Mesothelial cell of epicardium (in vitro differentiated cells): ENCODE results near the gene SLC30A1. TPM values are rescaled to one million over a fixed set of nuclear protein-coding genes. Genes with fewer than 3 reads are reported as not detected.
"Not testable (repeated sequence)": the region's sequence is repeated elsewhere in the genome, so short reads cannot be mapped to it uniquely, and the experiment has no call there.

Experiments used
- DNase-seq, 2 experiments: peaks; one replicate each; pipeline ENCODE4 v3.0.0; 2021; ENCODE audit warnings: low spot score in 2 of 2; ENCODE audit not compliant: unreplicated experiment in 2 of 2
- H3K27ac Mint-ChIP-seq: 2 replicates; pipeline ENCODE4 v1.8.0; 2021; ENCODE audit warnings: mixed read lengths
- H3K27me3 Mint-ChIP-seq: 2 replicates; pipeline ENCODE4 v1.8.0; 2021; ENCODE audit warnings: low read depth, mixed read lengths
- H3K36me3 Mint-ChIP-seq: 2 replicates; pipeline ENCODE4 v1.8.0; 2021; ENCODE audit warnings: mixed read lengths
- H3K4me1 Mint-ChIP-seq: 2 replicates; pipeline ENCODE4 v1.8.0; 2021; ENCODE audit warnings: mixed read lengths
- H3K4me3 Mint-ChIP-seq: 2 replicates; pipeline ENCODE4 v1.8.0; 2021; ENCODE audit warnings: mild to moderate bottlenecking, moderate library complexity, mixed read lengths
- H3K9me3 Mint-ChIP-seq: 2 replicates; pipeline ENCODE4 v1.8.0; 2021; ENCODE audit warnings: mixed read lengths
- total RNA-seq: library from RNA; stranded (reverse); gene quantifications from 3 replicates; pipeline ENCODE4 v1.2.1, GENCODE V29; 2021
- TF ChIP-seq, protein P1 (sequence below): fragments of 200-600 bp; sonication (generic); IDR thresholded peaks from one replicate; pipeline ENCODE4 v1.5.0; 2021; ENCODE audit warnings: antibody characterized with exemption; ENCODE audit not compliant: unreplicated experiment

The SLC30A1 gene, protein sequence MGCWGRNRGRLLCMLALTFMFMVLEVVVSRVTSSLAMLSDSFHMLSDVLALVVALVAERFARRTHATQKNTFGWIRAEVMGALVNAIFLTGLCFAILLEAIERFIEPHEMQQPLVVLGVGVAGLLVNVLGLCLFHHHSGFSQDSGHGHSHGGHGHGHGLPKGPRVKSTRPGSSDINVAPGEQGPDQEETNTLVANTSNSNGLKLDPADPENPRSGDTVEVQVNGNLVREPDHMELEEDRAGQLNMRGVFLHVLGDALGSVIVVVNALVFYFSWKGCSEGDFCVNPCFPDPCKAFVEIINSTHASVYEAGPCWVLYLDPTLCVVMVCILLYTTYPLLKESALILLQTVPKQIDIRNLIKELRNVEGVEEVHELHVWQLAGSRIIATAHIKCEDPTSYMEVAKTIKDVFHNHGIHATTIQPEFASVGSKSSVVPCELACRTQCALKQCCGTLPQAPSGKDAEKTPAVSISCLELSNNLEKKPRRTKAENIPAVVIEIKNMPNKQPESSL
- total RNA-seq: 11.0 to 11.7 TPM (median 11.1 TPM) in 3 replicates

DNA sequence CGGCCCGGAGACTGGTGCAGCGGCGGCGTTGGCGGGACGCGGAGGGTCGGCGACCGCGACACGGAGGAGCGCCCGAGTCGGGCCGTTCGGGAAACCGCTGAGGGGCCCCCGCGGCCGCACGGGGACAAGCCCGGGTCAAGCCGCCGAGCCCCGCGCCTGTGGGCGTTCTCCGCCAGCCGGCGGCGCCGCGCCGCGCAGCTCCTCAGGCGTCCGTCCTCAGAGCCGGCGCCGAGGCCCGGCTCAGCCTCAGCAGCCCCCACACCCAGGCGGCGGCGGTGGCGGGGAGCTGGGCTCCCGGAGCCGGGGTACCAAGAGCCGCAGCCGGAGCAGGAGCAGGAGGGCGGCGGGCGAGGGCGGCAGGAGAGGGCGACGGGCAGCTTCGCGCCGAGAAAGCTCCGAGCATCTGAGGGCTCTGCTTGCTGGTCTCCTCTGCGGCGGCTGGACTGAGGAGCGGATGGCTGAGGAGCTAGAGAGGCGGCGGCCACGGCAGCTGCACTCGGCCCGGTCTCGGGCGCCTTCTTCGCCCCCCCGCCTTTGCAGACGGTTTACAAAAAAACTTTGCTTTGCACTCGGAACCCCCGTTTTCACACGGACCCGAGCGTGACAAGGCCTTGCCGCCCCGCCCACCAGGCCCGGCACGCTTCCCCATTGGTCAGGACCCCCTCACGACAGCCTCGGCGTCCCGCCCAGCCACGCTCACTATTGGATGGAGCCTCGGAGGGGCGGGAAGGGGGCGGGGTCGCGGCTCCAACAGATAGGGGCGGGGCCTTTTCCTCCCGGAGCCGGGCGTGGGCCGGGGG lies at the start of gene SLC30A1:
SLC30A1 (minus strand) TSS at position 522 of the 800 bp plus-strand sequence. CDS start 549 bp downstream, outside the sequence.
- Mint-ChIP-seq H3K27ac (peak within 1 kb of the TSS; percentile 90), H3K4me3 (peak within 1 kb of the TSS; percentile 96), H3K36me3 (peaks cover 2% of the 10 kb centered on the region), H3K9me3 (no peaks in the 10 kb centered on the region), H3K27me3 (no peaks in the 10 kb centered on the region), H3K4me1 (peaks cover 41% of the 10 kb centered on the region)
- peak; percentile 98 to 99 for DNase-seq
- TF ChIP-seq, protein P1, sequence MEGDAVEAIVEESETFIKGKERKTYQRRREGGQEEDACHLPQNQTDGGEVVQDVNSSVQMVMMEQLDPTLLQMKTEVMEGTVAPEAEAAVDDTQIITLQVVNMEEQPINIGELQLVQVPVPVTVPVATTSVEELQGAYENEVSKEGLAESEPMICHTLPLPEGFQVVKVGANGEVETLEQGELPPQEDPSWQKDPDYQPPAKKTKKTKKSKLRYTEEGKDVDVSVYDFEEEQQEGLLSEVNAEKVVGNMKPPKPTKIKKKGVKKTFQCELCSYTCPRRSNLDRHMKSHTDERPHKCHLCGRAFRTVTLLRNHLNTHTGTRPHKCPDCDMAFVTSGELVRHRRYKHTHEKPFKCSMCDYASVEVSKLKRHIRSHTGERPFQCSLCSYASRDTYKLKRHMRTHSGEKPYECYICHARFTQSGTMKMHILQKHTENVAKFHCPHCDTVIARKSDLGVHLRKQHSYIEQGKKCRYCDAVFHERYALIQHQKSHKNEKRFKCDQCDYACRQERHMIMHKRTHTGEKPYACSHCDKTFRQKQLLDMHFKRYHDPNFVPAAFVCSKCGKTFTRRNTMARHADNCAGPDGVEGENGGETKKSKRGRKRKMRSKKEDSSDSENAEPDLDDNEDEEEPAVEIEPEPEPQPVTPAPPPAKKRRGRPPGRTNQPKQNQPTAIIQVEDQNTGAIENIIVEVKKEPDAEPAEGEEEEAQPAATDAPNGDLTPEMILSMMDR: no peak

DNA sequence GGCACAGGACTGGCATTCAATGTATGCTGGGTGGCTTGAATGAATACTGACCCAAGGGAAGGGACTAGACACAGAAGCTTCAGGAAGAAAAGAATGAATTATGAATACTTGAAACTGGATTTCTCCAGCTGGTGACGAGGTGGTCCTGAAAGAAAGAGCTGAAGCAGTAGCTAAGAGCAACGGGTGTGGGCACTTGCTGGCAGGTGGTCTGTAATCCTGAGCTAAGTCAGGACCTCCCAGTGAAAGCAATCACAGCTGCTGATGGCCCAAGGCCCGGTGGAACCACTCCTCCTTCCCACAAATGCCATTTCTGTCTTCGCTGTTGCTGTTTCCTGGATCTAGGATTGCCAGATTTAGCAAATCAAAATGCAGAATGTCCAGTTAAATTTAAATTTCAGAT lies 49.5 kb upstream of the SLC30A1 start:
- Mint-ChIP-seq H3K4me3 (no peak overlapping the region), H3K27me3 (peaks cover 5% of the 10 kb centered on the region), H3K9me3 (no peaks in the 10 kb centered on the region), H3K36me3 (no peaks in the 10 kb centered on the region), H3K27ac (no peak overlapping the region), H3K4me1 (peaks cover 19% of the 10 kb centered on the region)
- TF ChIP-seq, protein P1: no peak
- DNase-seq: no peak

DNA sequence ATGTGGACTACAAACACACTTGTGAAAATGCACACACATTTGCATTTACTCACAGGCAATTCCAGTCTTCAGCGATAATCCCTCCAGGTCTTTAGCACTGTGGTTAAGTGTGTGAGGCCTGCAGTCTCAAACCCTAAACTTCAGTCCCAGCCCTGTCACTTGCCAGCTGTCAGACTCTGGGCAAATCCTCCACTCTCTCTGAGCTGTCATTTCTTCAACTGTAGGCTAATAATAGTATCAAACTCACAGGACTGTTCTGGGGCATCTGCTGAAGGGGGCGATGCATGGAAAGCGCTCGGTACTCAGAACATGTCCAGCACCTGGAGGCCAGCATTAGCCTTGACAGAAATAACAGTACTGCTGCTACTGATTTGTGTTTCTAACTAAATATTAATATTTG lies 48.3 kb upstream of the SLC30A1 start:
- no peaks in the 10 kb centered on the region for H3K9me3 Mint-ChIP-seq
- peaks cover 5% of the 10 kb centered on the region for H3K27me3 Mint-ChIP-seq
- TF ChIP-seq, protein P1: no peak
- H3K4me1 Mint-ChIP-seq: peaks cover 15% of the 10 kb centered on the region
- DNase-seq: no peak
- no peaks in the 10 kb centered on the region for H3K36me3 Mint-ChIP-seq
- no peak overlapping the region for H3K4me3 Mint-ChIP-seq
- no peak overlapping the region for H3K27ac Mint-ChIP-seq

DNA sequence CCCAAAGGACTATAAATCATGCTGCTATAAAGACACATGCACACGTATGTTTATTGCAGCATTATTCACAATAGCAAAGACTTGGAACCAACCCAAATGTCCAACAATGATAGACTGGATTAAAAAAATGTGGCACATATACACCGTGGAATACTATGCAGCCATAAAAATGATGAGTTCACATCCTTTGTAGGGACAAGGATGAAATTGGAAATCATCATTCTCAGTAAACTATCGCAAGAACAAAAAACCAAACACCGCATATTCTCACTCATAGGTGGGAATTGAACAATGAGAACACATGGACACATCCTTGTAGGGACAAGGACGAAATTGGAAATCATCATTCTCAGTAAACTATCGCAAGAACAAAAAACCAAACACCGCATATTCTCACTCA lies 46.9 kb upstream of the SLC30A1 start:
- H3K4me3 Mint-ChIP-seq, H3K36me3 Mint-ChIP-seq, H3K4me1 Mint-ChIP-seq, H3K27ac Mint-ChIP-seq, H3K27me3 Mint-ChIP-seq, DNase-seq, H3K9me3 Mint-ChIP-seq: not testable (repeated sequence)

DNA sequence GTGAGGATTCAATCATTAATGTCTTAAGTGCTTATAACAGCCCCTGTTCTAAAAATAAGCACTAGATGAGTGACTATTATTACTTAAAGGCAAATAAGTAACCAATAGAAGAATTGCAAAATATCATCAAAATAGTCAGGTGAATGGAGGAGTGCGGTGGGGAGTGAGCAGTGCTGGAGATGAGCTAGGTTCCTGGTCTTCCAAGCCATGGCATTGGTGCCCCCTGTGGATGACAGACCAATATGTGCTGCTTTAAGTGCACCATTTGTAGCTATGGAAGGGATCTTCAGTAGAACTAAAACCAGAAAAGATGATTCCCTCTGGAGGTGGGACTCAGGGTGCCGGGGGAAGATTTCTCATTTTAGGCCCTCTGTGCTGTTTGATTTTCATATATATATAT lies 46.1 kb upstream of the SLC30A1 start:
- no peaks in the 10 kb centered on the region for H3K36me3 Mint-ChIP-seq
- no peaks in the 10 kb centered on the region for H3K9me3 Mint-ChIP-seq
- H3K4me3 Mint-ChIP-seq: no peak overlapping the region
- DNase-seq: no peak
- H3K27ac Mint-ChIP-seq: no peak overlapping the region
- H3K27me3 Mint-ChIP-seq: peaks cover 5% of the 10 kb centered on the region
- H3K4me1 Mint-ChIP-seq: no peaks in the 10 kb centered on the region
- TF ChIP-seq, protein P1: no peak

DNA sequence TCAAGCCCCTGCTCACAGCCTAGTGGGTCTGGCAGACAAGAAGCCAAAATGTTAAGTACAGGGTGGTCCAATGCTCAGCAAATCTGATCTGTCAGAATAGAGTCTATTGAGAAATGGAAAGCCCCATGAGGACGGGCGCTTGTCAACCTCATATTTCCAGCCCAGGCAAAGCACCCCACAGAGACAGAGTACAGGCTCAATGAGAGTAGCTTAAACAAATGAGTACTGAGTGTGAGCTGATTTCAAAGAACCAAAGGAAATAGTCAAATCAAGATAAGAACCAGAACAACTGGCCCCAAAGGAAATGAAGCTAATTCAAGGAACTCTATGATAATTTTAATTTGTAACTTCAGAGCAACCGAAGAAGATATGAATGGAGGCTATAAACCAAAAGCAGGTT lies 44.6 kb upstream of the SLC30A1 start:
- Mint-ChIP-seq H3K4me3 (no peak overlapping the region), H3K27ac (no peak overlapping the region), H3K27me3 (peaks cover 3% of the 10 kb centered on the region), H3K4me1 (no peaks in the 10 kb centered on the region), H3K36me3 (no peaks in the 10 kb centered on the region), H3K9me3 (no peaks in the 10 kb centered on the region)
- no peak for DNase-seq
- TF ChIP-seq, protein P1: no peak
